ENCODE measurements around the gene SH3D19. TPM values are rescaled to one million over a fixed set of nuclear protein-coding genes. Genes with fewer than 3 reads are reported as not detected.
"Not testable (repeated sequence)": the region's sequence is repeated elsewhere in the genome, so short reads cannot be mapped to it uniquely, and the experiment has no call there.

Gene SH3D19
- total RNA-seq, 1 donor: 46.6 TPM

- no peak overlapping the region for H3K4me3 ChIP-seq (ENCODE audit: low read depth, low read length)
- DNase-seq (ENCODE audit: low read depth): no peak
- TF ChIP-seq CTCF (IDR thresholded peaks at IDR 0.05; ENCODE audit: insufficient read depth, low read depth, low read length): no peak
Measured at GRCh38 chr4:151263455-151263854, 62.0 kb downstream of the SH3D19 start.

GRCh38 chr4:151260526-151260925 is 64.9 kb downstream of the SH3D19 start:
- H3K4me3 ChIP-seq (ENCODE audit: low read depth, low read length): no peak overlapping the region
- TF ChIP-seq CTCF (IDR thresholded peaks at IDR 0.05; ENCODE audit: insufficient read depth, low read depth, low read length): no peak
- no peak for DNase-seq (ENCODE audit: low read depth)

GRCh38 chr4:151259752-151260151 is 65.7 kb downstream of the SH3D19 start:
- no peak for DNase-seq (ENCODE audit: low read depth)
- H3K4me3 ChIP-seq (ENCODE audit: low read depth, low read length): no peak overlapping the region
- TF ChIP-seq CTCF (IDR thresholded peaks at IDR 0.05; ENCODE audit: insufficient read depth, low read depth, low read length): no peak

GRCh38 chr4:151257704-151258103 is 67.7 kb downstream of the SH3D19 start:
- no peak overlapping the region for H3K4me3 ChIP-seq (ENCODE audit: low read depth, low read length)

GRCh38 chr4:151256134-151256533 is 69.3 kb downstream of the SH3D19 start:
- no peak for DNase-seq (ENCODE audit: low read depth)

More at GRCh38 chr4:151257704-151258103, 67.7 kb downstream of the SH3D19 start:
- TF ChIP-seq CTCF (IDR thresholded peaks at IDR 0.05; ENCODE audit: insufficient read depth, low read depth, low read length): no peak
- no peak for DNase-seq (ENCODE audit: low read depth)

GRCh38 chr4:151255680-151256079 is 69.7 kb downstream of the SH3D19 start:
- not testable (repeated sequence) for DNase-seq (ENCODE audit: low read depth); H3K4me3 ChIP-seq (ENCODE audit: low read depth, low read length)

More at GRCh38 chr4:151256134-151256533, 69.3 kb downstream of the SH3D19 start:
- no peak overlapping the region for H3K4me3 ChIP-seq (ENCODE audit: low read depth, low read length)
- TF ChIP-seq CTCF (IDR thresholded peaks at IDR 0.05; ENCODE audit: insufficient read depth, low read depth, low read length): no peak

GRCh38 chr4:151255226-151255625 is 70.2 kb downstream of the SH3D19 start:
- DNase-seq (ENCODE audit: low read depth); H3K4me3 ChIP-seq (ENCODE audit: low read depth, low read length): not testable (repeated sequence)

GRCh38 chr4:151251603-151252304 is 73.7 kb downstream of the SH3D19 start:
- no peak for TF ChIP-seq CTCF (IDR thresholded peaks at IDR 0.05; ENCODE audit: insufficient read depth, low read depth, low read length)
- no peak overlapping the region for H3K4me3 ChIP-seq (ENCODE audit: low read depth, low read length)
- no peak for DNase-seq (ENCODE audit: low read depth)

Data from fibroblast of villous mesenchyme (primary cell).